BJ (cell line): Measurements from ENCODE around the gene FRS3. TPM values are rescaled to one million over a fixed set of nuclear protein-coding genes. Genes with fewer than 3 reads are reported as not detected.

Source experiments
- CTCF ChIA-PET: fragments of 350-600 bp; formaldehyde crosslinking; extraction: SDS; loops from one replicate; lab custom pipeline; 2021; ENCODE audit warnings: antibody characterized with exemption, inconsistent platforms; lab: Yijun Ruan, JAX
- POLR2A ChIA-PET: fragments of 300-600 bp; sonication (Branson Sonifier 250); formaldehyde crosslinking; extraction: SDS; loops from one replicate; lab custom pipeline; 2021; ENCODE audit warnings: antibody characterized with exemption; lab: Charles Lee
- DNase-seq: peaks from one replicate; pipeline ENCODE4 v3.0.0-alpha.2; 2011; ENCODE audit warnings: low read depth
- H3K27me3 ChIP-seq: 2 replicates; pipeline ENCODE4 v1.6.0; 2011; ENCODE audit warnings: low read length; ENCODE audit not compliant: control insufficient read depth, insufficient read depth
- H3K36me3 ChIP-seq: 2 replicates; pipeline ENCODE4 v1.5.1; 2011; ENCODE audit warnings: low read length; ENCODE audit not compliant: control insufficient read depth, insufficient read depth
- H3K4me3 ChIP-seq: 2 replicates; pipeline ENCODE4 v1.5.1; 2011; ENCODE audit warnings: low read depth, mild to moderate bottlenecking, control low read depth, low read length
- polyA minus RNA-seq: library from RNA; depleted of rRNA, polyadenylated mRNA; stranded (reverse); fragments of >200 nt; gene quantifications from 2 replicates; pipeline ENCODE4 v1.2.3, GENCODE V29; 2011; rRNA and poly(A)+ RNA removed
- polyA plus RNA-seq: library from polyadenylated mRNA; depleted of rRNA; stranded (reverse); fragments of >200 nt; gene quantifications from 2 replicates; pipeline ENCODE4 v1.2.3, GENCODE V29; 2011; rRNA removed
- TF ChIP-seq, protein P1 (sequence below): IDR thresholded peaks from 2 replicates; pipeline ENCODE4 v1.5.1; 2011; ENCODE audit warnings: low read depth, mild to moderate bottlenecking, control low read depth, inconsistent platforms, low read length, moderate library complexity; ENCODE audit not compliant: insufficient read depth

Gene FRS3, protein sequence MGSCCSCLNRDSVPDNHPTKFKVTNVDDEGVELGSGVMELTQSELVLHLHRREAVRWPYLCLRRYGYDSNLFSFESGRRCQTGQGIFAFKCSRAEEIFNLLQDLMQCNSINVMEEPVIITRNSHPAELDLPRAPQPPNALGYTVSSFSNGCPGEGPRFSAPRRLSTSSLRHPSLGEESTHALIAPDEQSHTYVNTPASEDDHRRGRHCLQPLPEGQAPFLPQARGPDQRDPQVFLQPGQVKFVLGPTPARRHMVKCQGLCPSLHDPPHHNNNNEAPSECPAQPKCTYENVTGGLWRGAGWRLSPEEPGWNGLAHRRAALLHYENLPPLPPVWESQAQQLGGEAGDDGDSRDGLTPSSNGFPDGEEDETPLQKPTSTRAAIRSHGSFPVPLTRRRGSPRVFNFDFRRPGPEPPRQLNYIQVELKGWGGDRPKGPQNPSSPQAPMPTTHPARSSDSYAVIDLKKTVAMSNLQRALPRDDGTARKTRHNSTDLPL
- 2.1 and 3.3 TPM in 2 replicates for polyA plus RNA-seq
- polyA minus RNA-seq, result 1.1 and 4.9 TPM in 2 replicates

DNA sequence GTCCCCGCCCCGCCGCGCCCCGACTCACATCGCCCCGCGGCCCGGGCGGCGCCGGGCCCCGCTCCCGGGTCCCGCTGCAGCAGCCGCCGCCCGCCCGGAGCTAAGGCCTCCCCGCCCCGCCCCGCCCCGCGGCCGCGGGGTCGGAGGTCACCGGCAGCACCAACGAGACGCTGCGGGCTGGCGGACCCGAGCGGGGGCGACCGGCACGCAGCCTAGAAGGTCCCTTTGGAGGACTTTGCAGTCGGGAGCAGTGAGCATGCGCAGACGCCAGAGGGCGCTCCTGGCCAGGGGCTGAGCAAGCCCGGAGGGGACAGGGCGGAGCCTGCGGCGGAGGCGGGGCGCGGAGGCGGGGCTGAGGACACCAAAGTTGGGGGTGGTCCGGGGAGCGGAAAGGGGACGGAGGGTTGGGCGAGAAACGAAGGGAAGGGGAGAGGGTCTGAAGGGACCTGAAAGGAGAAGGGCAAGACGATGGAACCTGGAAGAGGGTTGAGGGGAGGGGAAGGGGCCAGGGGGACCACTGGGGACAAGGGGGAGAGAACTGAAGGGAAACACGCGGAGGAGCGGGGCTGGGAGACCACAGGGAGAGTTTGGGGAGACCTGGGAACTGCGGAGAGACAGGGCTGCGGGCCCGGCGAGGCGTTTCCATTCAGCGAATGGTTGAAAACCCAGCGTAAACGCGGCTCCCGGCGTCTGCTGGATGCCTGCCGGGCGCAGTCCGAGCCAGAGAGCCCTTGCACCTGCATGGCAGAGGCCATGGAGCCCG is at the start of gene FRS3:
Gene FRS3, minus strand, starts transcription at position 113 of the 763 bp plus-strand sequence. CDS start 2,913 bp downstream, outside the sequence.
- H3K4me3 ChIP-seq, result peak within 1 kb of the TSS; percentile 74
- TF ChIP-seq, protein P1, sequence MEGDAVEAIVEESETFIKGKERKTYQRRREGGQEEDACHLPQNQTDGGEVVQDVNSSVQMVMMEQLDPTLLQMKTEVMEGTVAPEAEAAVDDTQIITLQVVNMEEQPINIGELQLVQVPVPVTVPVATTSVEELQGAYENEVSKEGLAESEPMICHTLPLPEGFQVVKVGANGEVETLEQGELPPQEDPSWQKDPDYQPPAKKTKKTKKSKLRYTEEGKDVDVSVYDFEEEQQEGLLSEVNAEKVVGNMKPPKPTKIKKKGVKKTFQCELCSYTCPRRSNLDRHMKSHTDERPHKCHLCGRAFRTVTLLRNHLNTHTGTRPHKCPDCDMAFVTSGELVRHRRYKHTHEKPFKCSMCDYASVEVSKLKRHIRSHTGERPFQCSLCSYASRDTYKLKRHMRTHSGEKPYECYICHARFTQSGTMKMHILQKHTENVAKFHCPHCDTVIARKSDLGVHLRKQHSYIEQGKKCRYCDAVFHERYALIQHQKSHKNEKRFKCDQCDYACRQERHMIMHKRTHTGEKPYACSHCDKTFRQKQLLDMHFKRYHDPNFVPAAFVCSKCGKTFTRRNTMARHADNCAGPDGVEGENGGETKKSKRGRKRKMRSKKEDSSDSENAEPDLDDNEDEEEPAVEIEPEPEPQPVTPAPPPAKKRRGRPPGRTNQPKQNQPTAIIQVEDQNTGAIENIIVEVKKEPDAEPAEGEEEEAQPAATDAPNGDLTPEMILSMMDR, result peak; percentile 96
- CTCF ChIA-PET, result interaction anchor here (1.0 to 2.9 kb wide), 6 partner anchors 46 to 412 kb away, joined by 3 to 19 read pairs (median 4); no protein-coding TSS in a partner anchor
- H3K36me3 ChIP-seq, result peaks cover 8% of the 10 kb centered on the region
- H3K27me3 ChIP-seq, result no peaks in the 10 kb centered on the region
- POLR2A ChIA-PET, result interaction anchor here (0.6 kb wide), 1 partner anchor 162 kb away, joined by 8 read pairs; no protein-coding TSS in a partner anchor
- DNase-seq, result peak; percentile 51

DNA sequence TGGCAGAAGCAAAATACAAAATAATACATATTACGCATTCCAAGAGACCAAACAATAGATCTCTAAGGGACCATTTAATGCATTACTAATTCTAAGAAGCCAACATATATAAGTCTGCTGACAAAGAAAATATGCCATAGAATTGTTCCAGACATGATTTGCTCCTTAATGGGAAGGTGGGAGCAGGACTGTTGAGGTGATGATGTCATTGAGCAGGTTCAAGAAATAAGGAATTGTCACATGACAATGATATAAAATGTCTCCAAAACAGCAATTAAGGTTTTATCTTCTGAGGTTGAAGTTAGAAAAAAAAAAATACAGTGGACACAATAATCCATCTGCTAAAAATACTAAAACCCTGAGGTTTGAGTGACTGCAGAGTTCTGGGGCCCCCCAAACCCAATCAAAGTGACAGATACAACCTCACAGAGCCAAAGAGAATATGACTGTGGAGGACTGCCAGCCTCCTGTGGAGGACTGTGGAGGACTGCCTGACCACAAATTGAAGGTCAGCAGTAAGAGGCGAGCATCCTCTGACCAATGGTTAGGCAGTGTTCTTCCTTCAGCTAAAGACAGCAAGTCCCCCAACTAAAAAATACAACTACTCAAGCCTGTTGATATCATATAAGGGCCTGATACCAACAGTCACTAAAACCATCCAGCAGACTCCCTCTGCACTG is 46.8 kb upstream of the FRS3 start:
- H3K36me3 ChIP-seq, result no peaks in the 10 kb centered on the region
- TF ChIP-seq, protein P1, result no peak
- H3K4me3 ChIP-seq, result no peak overlapping the region
- ChIA-PET POLR2A (no interaction called here), CTCF (no interaction called here)
- no peak for DNase-seq
- no peaks in the 10 kb centered on the region for H3K27me3 ChIP-seq

DNA sequence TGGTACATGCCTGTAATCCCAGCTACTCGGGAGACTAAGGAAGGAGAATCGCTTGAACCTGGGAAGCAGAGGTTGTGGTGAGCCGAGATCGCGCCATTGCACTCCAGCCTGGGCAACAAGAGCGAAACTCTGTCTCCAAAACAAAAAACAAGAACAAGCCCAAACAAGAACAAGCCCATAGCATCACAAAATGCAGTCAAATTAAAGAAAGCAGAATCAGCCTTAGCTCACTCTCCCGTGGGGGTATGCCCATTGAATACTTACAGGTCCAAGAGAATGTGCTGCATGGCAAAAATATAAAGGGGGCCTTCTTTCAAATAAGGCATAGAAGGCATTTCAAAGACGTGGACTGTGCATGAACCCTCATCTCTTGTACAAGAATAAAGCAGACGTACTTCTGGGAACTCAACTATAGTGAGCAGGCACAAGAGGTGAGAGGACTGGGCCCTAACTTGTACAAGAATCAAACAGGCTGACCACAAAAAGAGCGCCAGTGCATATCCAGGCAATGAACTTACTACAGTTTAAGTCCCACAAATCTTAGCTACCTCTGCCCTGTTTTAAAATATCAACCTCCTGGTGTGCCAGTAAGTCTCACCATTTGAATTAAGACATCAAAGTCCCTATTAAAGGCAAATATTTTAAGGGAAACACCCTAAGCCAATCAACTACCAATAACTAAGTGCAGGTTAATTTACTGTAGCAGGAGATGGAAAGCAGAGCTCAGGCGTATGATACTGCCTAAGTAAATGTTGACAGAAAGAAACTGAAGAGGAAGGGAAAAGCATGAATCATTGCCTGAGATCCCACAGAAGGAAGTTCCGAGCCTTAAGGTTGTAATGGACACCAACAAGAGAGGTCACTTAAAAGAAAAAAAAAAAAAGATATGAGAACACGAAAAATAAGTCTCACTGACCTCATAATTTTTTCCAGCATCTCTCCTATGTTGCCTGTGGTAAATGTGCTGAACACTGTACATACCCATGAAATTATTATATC is 45.2 kb upstream of the FRS3 start:
- TF ChIP-seq, protein P1, result no peak
- POLR2A ChIA-PET, result no interaction called here
- H3K27me3 ChIP-seq, result no peaks in the 10 kb centered on the region
- H3K36me3 ChIP-seq, result no peaks in the 10 kb centered on the region
- H3K4me3 ChIP-seq, result no peak overlapping the region
- DNase-seq, result no peak
- CTCF ChIA-PET, result no interaction called here

DNA sequence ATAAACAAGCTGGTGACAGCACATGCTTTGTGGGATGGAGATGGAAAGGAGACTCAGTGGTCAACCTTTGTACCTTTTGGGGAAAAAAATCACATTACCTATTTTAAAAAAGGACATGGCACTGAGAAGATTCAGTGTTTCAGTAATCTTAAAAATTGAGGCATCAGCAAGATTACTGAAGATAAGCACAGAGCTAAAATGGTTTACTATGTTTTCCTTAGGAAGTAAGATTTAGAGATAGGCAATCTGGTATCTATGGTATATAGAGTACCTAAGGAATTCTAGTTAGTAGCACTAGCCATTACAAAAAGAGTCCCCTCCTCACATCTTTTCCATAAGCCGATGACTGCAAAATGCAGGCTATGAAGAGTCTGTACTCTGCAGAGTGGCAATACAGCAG is 43.5 kb upstream of the FRS3 start:
- DNase-seq, result no peak
- CTCF ChIA-PET, result no interaction called here
- Histone ChIP-seq H3K36me3 (no peaks in the 10 kb centered on the region), H3K27me3 (no peaks in the 10 kb centered on the region), H3K4me3 (no peak overlapping the region)
- TF ChIP-seq, protein P1, result no peak
- POLR2A ChIA-PET, result no interaction called here
